ENCODE data around the gene PKDREJ.

Gene PKDREJ

DNA sequence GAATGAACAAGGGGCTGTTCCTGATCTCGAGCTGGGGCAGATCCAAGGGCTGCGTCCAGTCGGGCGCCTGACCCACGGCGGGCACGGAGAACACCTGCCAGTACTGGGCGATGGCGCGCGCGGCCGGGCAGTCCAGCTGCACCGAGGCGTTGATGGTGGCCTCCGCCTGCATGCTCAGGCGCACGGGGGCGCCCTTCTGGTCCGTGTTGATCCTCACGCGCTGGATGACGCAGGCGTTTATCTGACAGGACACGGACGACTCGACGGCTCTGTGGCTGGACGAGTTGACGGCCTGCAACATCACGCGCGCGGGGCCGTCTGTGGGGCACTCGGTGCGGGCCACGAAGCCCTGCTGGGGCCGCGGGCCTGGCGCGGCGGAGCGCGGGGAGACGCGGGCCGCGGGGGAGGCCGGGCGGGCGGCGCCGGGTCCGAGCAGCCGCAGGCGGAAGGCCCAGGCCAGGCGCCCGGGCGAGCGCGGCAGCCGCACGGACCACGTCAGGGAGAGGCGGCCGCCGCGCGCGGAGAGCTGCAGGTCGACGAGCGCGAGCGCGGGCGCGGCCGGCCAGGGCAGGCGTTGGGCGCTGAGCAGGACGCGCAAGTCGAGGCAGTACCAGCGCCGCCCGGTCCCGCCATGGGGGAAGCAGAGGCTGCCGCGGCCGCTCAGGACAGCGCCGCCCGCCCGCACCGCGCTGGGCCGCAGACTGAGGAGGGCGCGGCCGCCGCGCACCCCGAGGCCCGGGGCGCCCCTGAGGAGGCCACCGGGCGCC, 511 bp downstream of the PKDREJ start:
- DNase-seq = no peak

DNA sequence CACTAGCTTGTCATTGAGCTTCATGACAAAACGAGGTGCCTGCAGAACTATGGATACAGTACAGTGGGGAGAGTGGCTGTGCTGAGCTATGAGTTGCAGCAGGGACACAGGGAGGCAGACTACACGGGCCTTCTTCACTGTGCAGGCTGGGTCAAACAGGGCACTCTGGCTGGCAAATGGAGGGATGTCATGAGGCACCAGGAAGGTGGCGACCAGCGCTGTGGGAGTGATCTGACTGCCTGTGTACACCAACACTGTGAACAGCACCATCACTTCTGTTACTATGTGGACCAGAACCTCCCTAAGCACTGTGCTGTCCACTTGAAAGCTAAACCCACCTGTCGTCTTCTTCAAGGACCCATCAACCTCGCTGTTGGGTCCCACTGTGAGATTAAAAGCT, 3.1 kb downstream of the PKDREJ start:
- no peak for DNase-seq

DNA sequence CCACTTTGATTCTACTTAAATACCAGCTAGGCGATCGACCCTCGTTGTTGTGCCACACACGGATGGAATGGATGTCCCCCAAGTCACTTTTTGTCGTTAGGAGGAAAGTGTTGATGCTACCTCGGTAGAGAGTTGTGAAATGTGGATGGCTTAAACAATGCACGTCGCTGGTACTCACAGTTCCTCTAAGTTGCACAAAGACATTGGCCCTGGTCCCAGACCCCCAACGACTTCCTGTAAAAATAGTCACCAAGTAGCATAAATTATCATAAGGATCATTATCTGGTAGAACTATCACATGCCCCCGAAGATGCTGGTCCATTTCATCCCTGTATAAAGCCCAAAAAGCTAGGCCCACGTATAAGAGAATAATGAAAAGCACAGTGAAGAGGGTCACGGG, 3.8 kb downstream of the PKDREJ start:
- DNase-seq = no peak

DNA sequence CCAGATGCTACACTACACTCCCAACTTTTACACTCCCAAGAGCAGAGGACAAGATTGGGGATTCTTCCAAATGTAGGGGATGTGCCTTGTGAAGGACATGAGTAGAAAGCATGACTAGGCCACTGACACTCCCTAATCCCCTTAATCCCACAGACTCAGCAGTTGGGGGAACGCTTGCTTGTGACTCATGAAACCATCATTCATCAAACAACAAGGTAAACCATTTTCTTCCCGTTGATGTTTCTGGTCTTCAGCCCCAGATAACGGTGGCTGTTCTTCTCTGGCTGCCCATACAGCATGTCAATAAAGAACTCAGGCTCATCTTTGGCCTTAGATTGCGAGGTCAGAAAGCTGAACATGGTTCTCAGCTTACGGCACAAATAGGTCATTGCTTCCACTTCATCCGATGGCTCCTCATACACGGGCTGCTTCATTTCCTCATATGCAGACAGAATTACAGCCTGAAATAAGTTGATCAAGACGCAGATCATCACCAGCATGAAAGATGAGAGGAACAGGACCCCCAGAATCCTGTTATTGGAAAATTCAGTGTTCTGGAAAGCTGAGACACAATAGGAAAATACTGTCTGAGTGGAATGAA, 6.7 kb downstream of the PKDREJ start:
- DNase-seq = no peak

DNA sequence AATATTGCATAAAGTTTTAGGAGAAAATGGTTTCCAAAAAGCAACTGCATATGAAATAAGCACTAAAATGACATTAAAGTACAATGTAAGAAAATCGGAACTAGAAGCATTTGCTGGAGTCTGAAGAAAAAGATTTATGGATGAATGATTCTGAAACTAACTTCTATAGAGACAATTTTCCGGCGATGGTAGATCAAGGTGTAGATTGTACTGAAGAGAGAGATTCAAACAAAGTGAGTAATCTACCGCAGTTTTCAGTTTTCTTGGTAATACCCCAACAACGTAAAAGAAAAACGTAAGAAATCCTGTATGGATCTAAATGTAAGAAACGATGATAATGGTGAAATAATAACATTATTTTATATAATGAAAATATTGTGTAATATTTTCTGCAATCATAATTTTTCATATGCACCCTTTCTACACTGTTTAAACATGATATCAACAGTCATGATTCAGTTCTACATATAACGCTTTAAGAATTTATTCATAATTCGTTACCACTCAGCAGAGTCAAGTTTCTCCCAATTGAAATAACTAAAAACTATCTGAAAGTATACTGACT, 11.2 kb downstream of the PKDREJ start:
- DNase-seq = no peak

DNA sequence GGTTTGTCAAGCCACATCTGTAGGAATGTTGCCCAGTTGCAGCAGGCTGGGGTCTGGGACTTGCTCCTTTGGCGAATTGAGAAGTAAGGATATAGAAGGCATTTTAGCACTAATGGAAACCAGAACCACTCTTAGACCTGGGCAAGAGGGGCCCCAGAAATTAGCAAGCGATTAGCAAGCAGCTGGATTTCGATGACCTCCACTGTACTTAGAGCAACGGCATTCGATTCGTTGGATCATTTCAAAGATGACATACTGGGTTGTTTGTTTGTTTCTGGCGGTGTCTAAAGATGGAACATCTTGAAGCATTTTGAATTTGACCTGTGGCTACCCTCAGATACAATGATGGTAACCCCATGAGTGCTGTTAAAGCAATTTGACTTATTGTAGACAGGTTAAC, 11.9 kb downstream of the PKDREJ start:
- DNase-seq = no peak

DNA sequence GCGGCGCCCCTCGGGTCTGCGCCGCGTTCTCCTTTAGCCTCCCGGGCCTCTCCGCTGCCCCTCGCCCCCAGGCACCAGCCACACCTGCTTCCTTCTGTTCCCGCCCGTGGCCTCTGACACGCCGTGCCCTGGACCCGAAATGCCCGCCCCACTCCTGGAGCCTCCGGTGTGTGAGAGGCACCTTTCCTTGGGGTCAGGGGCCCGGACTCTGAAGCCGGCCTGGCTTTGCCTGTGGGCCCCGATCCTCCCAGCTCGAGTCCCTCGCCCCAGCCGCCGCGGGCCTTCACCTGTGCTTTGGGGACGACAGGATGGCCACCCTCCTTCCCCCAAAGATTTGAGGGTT, 12.4 kb downstream of the PKDREJ start:
- DNase-seq = no peak

DNA sequence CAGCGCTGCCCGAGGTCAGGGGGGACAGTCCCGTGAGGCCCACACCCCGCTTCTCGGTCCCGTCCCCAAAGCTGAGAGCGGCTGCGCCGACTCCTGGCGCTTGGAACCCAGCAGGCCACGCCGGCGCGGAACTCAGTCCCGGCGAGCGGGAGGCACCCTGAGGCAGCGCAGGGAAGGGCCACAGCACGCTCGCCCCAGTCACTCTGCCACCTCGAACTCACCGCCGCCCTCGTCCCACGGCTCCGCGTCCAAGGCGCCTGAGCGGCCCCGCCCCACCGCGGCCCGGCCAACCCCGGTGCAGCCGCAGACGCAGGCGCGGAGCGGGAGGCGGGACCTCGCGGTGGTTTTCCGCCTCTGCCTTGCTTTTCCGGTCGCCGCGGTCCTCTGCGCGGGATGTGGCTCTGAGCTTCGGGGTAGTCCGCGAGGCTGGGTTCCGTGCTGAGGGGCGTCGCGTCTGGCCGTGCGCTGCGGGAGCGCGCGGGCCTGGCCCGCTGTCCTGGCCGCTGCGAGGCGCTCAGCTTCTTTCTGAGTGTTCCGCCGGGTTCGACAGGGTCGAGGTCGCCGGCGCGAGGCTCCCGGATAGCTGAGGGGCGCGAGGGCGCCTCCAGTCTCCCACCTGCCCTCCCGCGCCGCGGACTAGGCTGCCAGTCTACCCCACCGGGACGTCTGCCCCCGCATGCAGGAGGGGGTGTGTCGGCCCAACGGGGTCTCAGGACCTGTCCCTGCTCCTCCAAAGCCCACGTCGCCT, 12.9 kb downstream of the PKDREJ start, which contains the start of gene CDPF1:
Gene CDPF1, minus strand, starts transcription at position 259 of the 748 bp plus-strand sequence. CDS start 2,009 bp downstream, outside the sequence.
- peak; percentile 80 for DNase-seq

DNA sequence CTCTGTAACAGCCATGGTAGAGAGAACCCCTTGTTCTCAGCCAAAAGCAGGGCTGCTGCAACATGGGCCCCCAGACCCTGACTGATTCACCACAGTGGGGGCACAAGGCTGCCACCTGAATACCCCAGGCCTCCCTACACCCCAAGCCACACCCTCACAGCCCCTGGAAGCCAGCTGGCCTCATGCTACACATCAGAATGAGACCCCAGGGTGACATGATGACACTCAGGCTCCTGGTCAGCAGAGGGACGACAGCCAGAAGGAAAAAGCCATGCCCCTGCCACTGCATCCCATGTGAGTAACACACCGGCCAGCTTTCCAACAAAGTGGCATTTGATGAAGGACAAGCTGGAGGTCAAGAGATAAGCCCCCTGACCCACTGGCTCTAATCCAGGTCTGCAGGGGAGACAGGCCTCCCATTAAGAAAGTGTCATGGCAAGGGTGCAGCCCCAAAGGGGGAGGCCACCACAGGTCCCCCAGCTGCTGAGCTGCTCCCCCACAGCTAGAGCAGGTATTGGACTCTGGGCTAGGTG, 15.6 kb downstream of the PKDREJ start:
- no peak for DNase-seq

DNA sequence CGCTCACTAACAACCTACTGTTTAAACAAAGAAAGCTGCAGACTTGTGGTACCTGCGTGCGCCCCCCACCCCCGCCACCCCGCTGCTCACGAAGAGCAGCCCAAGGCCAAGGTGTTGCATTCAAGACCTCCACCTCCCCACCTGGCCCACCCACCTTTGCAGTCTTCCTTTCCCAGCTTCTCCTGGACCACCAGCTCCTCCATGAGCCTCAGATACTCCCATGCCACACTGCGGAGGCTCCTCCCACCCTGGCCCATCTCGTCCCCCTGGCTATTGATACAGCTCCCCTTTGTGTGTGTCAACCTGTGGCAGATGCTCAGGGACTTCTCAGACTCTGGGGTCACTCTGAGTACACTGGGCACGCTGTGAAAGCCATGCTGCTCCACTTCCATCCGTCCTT, 17.0 kb downstream of the PKDREJ start:
- DNase-seq = no peak

DNA sequence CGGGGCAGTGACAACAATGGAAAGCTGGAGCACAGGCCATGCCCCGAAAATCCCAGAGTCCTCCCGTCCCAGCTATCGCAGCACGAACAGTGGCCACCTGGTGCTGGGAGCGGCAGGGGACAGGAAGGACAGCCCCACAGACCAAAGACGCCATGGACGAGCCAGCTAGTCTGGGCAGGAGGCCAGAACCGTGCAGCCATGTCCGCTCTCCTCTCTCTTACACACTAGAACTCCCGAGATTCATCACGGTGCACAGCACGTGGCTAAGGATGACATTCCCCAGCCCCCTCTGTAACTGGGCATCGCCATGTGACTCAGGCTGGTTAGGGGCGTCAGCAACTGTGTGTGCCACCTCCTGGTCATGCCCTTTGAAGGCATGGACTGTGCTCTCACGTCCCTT, 17.6 kb downstream of the PKDREJ start:
- no peak for DNase-seq

DNA sequence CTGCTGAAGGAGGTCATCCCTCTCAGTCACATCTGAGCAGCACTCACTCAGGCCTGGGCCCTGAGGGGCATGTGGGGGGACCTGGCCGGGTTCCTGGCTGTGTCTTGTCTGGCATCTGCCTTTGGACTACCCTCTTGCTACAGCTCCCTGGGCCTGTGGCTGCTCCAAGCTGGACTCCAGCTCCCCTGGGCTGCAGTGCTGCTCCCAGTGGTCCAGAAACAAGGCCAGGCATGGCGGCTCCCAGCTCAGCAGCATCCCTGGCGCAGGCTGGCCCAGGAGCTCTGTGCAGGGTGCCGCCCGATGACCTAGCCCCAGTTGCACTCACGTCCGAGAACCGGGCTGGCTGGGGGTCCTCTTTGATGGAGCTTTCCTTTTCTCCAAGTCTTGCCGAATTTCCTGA, 18.4 kb downstream of the PKDREJ start:
- no peak for DNase-seq

DNA sequence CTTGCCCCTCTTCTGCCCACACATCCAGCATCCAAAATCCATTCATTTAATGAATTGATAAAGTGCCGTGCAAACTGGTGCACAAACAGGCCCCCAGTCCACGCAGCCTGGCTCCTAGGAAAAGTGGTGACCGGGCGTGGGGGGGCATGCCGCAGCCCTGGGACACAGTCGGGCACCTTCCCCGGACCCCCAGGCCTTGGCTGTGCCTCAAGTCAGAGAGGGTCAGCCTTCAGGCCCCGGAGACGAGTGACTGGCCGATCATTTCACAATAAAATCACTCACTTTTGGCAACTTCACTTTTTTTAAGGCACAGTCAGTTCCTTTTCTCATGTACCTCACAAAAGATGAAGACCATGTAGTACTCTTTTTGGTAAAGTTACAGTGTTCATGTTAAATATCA, 21.1 kb downstream of the PKDREJ start:
- no peak for DNase-seq

DNA sequence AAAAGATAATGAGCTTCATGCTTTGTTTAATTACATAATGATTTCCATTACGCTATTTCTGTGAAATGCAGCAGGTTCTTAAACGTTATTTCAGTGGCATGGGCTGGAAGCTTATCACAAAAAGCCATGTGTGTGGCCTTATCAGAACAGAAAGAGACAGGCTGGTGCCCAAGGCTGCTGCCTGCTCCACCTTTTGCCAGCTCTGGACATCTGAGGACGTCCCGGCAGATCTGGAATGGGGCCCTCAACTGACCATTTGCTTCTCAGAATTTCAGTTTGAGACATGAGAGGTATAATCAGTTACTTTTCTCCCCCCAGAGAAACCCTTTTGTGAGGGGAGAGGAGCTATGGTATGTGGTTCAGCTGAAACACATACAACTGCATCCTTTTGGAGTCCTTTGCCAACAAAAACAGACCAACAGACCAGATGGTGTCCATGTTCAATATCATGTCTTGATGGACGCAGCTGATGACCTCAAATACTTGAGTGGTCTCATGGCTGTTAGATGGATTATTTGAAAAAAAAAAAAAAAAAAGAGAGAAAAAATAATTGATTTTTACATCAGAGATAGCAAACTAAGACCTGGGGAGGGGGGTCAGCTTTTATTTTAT, 21.6 kb downstream of the PKDREJ start:
- no peak for DNase-seq

DNA sequence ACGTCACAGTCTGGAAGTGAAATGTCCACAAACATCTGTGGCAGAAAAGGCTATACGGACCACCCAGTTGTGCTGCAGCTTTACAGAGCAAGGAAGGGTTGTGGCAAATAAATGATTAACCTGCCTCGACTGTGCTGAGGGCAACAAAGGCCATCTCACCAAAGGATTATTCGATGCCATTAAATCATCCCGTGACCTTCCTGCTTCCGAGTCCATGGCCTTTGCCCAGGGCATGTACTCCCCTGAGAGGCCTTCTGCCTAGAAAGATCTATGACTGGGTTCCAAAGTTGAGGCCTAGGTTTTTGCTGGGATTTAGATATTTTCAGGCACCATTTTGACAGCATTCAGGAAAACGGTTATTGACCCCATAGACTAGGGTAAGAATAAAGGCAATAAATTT, 22.2 kb downstream of the PKDREJ start:
- no peak for DNase-seq

DNA sequence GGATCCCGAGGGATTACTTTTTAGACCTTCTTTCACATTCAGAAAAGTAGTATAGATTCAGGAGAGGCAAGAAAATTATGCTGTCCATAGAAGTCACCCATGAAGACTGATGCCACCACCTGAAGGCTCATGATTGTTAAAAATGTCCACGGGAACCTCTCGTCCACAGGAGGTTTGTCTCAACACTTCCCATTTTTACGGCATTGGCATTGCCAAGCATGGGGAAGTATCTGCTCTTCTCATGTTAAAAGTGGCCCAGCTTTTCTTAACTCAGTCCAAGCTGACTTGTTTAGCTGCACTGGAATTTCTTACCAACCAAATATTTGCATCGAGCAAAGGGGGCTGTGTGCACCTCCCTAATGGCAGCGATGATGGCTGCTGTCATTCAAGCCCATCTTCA, 22.6 kb downstream of the PKDREJ start:
- DNase-seq = no peak

DNA sequence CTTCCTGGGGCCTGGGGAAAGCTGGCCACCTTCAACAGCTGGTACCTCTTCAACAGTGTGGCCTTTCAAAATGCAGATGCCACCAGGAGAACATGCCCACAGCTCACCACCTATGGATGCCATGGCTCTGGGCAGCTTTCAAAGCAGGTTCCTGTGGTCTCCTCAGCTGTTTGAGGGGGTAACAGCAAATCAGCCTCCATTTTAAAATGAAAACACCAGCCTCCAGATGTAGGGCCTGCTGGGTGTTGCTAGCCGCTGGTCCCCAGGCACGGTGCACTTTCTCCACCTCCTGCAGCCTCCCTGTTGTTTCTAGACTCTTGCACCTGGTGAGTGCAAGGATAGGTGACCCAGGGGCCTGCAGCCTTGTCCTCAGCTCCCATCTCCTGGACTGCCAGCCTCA, 23.1 kb downstream of the PKDREJ start:
- no peak for DNase-seq

DNA sequence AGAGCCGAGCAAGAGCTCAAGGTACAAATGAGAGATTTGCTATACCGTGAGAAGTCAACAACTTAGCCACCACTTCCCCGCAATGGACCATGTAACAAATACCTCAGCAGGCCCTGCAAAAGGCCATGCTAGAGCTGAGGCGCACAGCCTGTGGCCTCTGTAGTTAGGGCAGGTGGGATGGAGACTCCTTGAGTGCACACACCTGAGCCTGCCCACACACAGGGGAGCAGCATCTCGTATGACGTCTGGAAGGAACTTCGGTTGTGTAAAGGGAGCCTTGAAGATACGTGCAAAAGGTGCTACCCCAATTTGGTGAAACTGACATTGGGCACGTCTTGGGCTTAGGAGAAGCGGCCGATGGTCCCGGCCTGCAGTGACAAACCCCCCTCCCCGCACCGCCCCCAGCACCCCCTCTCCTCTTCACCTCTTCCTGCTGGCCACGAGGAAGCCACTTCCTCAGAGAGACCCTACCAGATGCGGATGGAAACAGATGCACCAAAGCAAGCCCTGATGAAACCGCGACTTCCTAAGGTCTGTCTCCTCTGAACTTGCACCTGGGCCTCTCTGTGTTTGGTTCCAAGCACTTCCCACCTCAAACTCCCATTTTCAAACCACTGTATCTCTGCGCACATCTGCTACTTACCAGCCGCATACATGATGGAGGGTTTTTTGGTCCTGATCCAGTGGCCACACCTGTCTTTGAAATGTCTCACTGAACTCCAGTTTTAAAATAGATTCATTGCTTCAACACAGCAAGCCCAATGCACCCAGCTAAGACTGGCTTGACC, 23.7 kb downstream of the PKDREJ start:
- no peak for DNase-seq

DNA sequence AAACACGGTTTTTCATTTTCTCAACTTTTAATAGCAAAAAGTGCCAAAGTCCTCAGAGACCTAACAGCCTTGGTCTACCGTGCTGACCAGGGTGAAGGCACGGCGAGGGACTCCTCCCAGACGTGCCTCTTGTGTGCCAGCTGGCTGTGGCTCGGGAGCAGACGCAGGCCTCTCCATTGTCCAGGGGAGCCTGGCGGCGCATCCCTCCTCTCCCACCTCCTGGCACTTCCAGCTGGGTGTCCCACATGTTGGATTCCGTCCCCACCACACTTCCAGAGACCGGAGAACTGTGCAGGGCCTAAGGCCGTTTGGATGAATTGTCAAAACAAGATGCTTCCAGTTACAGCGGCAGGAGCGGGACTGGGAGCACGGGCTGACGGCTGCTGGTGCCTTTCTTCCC, 24.6 kb downstream of the PKDREJ start:
- DNase-seq = no peak

DNA sequence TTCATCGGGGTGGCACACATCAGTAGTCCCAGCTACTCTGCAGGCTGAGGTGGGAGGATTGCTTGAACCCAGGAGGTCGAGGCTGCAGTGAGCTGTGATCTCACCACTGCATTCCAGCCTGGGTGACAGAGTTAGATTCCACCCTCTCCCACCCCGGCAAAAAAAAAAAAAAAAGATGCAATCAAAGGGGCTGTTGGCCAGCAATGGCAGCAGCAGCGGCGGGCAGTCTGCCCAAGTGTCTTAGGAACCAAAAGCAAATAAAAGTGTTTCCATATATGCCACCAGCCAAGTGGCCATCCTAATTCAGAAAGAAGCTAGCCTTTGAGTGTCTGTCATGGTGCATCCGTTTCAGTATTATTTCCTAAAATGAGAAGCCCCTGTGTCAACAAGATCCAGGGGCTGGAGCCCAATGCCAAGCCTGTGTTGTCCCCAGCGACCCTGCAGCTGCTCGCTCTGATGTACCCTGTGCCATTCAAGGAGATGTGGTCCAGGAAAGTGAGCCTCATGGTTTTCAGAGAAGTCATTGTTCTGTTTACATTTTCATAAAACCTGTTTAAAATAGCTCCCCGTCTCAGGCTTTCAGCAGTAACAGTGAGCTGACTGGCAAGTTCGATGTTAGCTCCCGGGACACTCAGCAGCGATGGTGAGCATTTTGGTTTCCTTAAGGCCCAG, 25.6 kb downstream of the PKDREJ start:
- no peak for DNase-seq

DNA sequence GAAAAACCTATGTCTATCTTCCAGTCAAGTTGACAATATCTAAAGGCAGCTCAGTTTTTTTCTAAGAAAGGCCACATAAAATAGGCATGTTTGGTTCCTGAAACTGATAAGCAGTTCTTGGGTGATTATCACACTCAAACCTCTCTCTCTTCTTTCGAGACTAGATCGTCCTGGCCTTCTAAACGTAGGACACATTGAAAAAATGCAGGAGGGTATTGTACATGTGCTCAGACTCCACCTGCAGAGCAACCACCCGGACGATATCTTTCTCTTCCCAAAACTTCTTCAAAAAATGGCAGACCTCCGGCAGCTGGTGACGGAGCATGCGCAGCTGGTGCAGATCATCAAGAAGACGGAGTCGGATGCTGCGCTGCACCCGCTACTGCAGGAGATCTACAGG, 28.2 kb downstream of the PKDREJ start:
- no peak for DNase-seq

DNA sequence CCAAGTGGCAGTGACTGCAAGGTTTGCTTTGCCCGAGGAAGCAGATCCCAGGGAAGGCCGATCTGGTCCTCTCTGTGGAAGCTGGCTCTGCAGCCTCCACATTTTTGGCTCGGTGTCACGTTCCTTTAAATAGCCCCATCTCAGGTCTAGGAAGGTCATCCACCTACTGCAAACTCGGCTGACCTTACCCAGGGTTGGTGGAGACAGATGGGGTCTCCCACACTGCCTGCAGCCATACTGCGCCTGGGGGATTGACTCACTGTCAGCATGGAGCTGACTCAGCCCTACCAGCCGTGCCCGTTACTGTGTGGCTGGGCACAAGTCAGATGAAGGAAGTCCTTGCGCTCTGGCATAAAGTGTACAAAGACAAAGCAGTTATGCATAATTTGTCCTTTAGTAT, 29.9 kb downstream of the PKDREJ start:
- peak; percentile 35 for DNase-seq

Measured in NCI-H1436 (cell line).